Dermis lymphatic vessel endothelial cell (primary cell): ENCODE results near the gene EDC3. TPM values are rescaled to one million over a fixed set of nuclear protein-coding genes. Genes with fewer than 3 reads are reported as not detected.

Source experiments
- total RNA-seq: library from RNA; depleted of rRNA; stranded (reverse); fragments of >200 nt; gene quantifications from 2 replicates; pipeline ENCODE4 v1.2.1, GENCODE V29; 2014

EDC3 gene, protein sequence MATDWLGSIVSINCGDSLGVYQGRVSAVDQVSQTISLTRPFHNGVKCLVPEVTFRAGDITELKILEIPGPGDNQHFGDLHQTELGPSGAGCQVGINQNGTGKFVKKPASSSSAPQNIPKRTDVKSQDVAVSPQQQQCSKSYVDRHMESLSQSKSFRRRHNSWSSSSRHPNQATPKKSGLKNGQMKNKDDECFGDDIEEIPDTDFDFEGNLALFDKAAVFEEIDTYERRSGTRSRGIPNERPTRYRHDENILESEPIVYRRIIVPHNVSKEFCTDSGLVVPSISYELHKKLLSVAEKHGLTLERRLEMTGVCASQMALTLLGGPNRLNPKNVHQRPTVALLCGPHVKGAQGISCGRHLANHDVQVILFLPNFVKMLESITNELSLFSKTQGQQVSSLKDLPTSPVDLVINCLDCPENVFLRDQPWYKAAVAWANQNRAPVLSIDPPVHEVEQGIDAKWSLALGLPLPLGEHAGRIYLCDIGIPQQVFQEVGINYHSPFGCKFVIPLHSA
- 17.9 and 19.4 TPM in 2 replicates for total RNA-seq

DNA sequence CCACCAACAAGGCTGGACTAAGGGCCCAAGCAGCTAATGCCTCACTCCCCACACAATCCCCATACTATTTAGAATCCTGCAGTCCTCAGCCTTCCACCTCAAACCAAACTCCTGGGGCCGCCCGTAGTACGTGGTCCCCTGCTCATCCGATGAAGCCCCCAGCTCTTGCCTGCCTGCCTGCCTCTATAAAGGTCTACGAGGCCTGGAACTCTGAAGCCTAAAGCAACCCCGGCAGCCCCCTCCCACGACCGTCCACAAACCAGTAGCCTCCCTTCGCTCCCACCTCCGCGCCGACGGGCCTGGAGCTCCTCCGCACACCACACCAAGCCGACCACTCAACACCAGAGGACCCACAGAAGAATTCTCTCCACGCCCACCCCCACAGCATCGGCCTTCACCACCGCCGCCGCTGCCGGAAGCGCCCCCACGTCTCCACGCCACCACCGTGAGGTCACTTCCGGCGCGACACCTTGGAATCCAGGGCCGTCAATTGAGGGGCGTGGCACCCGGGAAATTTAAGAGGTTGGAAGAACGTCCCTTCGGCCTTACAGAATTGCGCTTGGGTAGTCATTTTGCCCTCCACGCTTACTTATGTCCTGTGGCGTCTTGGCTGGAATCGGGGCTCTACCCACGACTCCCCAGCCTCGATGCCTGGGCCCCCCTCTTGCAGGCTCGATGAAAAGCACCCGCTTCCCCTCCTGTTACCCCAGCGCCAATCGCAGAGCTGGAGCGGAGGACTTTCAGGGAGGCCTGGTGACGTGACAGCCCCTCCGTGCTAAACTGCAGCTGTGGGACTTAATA, at the start of gene EDC3:
TSS of gene EDC3 (minus strand) at position 428 of the 801 bp plus-strand sequence. CDS start 20,900 bp downstream, outside the sequence.

DNA sequence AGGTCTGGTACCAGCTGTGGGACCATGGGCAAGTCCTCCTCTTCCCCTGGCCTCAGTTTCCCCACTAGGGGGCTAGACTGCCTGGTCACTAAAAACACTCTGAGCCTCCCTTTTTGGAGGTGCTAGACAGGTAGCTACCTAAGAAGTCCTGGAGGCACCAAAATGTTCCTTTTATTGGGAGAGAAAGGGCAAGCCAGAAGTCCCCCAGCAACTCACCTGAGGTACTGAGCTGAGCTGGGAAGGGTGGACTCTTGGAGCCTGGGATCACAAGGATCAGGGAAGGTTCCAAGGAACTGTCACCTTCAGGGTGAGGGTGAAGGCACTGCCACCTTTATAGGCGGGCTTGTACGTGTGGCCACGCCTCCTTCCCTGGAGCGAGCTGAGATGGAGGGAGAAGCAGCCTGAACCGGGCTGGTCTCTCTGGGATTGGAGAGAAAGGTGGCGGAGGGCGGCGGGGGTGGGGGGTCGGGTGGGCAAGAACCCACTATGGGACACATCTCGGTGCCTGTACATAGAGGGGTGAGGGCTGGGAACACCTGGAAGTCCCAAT, 29.5 kb upstream of the EDC3 start, which contains the start of gene CYP1A1:
TSS of gene CYP1A1 (minus strand) at position 304 of the 550 bp plus-strand sequence. CDS start 2,431 bp downstream, outside the sequence.

GRCh38 chr15:74615508-74616365, 80.1 kb downstream of the EDC3 start, which contains the start of gene CLK3:
CLK3 (plus strand) TSS chr15:74615836; CDS start chr15:74619197, 3,361 bp downstream.

Other genes with a start within 250 kb of the EDC3 start
- gene UBL7, start 234.9 kb downstream of the EDC3 start, total RNA-seq = 24.7 and 29.8 TPM in 2 replicates
- gene ARID3B, start 154.8 kb downstream of the EDC3 start, total RNA-seq = 2.2 and 2.9 TPM in 2 replicates
- 45.5 and 48.5 TPM in 2 replicates for gene CLK3, start 80.2 kb downstream of the EDC3 start, total RNA-seq
- gene CYP1A1, start 29.5 kb upstream of the EDC3 start, total RNA-seq = 47.1 and 65.0 TPM in 2 replicates
- not detected in 2 replicates for gene CYP1A2, start 52.8 kb upstream of the EDC3 start, total RNA-seq
- gene CSK, start 86.1 kb upstream of the EDC3 start, total RNA-seq = 21.7 and 30.5 TPM in 2 replicates
- gene LMAN1L, start 116.8 kb upstream of the EDC3 start, total RNA-seq = not detected in 2 replicates
- gene CPLX3, start 130.6 kb upstream of the EDC3 start, total RNA-seq = not detected in 2 replicates
- 19.6 and 22.0 TPM in 2 replicates for gene ULK3, start 147.1 kb upstream of the EDC3 start, total RNA-seq
- gene SCAMP2, start 177.3 kb upstream of the EDC3 start, total RNA-seq = 17.0 and 19.7 TPM in 2 replicates
- 27.7 and 30.2 TPM in 2 replicates for gene MPI, start 194.0 kb upstream of the EDC3 start, total RNA-seq
- 32.8 and 41.5 TPM in 2 replicates for gene FAM219B, start 210.8 kb upstream of the EDC3 start, total RNA-seq
- gene COX5A, start 242.0 kb upstream of the EDC3 start, total RNA-seq = 50.9 and 62.0 TPM in 2 replicates